Stimulated activated CD4-positive, alpha-beta T cell treated with anti-CD3 and anti-CD28 coated beads, Interleukin-2, amount 100 ng/mL, for 4 hours (primary cell): ENCODE measurements around the gene CYP2A7.
"Not testable (repeated sequence)": the region's sequence is repeated elsewhere in the genome, so short reads cannot be mapped to it uniquely, and the experiment has no call there.

Source experiments
- DNase-seq: peaks from one replicate; pipeline ENCODE4 v3.0.0-alpha.2; 2020; ENCODE audit warnings: low read depth

CYP2A7 gene, protein sequence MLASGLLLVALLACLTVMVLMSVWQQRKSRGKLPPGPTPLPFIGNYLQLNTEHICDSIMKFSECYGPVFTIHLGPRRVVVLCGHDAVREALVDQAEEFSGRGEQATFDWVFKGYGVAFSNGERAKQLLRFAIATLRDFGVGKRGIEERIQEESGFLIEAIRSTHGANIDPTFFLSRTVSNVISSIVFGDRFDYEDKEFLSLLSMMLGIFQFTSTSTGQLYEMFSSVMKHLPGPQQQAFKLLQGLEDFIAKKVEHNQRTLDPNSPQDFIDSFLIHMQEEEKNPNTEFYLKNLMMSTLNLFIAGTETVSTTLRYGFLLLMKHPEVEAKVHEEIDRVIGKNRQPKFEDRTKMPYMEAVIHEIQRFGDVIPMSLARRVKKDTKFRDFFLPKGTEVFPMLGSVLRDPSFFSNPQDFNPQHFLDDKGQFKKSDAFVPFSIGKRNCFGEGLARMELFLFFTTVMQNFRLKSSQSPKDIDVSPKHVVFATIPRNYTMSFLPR

DNA sequence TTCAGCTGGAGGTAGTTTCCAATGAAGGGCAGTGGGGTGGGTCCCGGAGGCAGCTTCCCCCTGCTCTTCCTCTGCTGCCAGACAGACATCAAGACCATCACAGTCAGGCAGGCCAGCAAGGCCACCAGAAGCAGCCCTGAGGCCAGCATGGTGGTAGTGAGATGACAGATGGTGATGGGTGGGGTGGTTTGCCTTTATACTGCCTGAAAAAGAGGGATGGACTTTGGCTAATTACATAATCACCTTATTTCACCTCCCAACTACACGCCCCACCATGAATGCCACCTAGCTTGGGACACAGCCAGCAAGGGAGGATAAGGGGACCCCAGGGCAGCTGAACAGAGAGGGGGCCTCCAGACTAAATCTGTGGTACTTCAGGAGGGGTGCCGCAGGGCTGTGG is at the start of gene CYP2A7:
CYP2A7 (minus strand) TSS at position 170 of the 400 bp plus-strand sequence; CDS start at position 149, 21 bp downstream.
- not testable (repeated sequence) for DNase-seq

DNA sequence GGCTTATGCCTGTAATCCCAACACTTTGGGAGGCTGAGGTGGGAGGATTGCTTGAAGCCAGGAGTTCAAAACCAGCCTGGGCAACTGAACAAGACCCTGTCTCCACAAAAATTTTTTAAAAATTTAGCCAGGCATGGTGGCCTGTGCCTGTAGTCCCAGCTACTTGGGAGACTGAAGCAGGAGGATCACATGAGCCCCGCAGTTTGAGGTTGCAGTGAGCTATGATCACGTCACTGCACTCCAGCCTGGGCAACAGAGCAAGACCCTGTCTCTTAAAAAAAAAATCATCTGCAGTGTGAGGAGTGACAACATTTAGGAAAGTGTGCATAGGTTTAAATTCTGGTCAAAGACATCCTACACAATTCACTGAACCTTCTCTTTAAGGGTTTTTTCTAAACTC is 48.8 kb upstream of the CYP2A7 start:
- DNase-seq: not testable (repeated sequence)

DNA sequence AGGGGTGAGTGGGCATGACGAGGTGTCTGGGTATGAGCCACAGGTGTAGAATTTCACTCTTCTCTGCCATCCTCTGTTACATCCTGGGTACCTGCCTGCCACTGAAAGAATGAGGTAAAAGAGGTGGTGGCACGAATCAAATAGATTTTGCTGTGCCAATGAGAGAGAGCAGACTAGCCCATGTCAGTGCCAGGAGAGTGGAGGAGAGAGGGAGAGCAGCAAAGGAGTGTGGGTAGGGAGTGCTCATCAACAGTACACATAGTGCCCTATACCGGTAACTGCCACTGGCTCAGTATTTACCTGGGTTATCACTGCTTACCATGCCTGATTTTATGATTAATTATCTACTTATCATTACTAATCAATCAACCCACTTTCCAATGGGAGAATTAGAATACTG is 47.9 kb upstream of the CYP2A7 start:
- DNase-seq: not testable (repeated sequence)

DNA sequence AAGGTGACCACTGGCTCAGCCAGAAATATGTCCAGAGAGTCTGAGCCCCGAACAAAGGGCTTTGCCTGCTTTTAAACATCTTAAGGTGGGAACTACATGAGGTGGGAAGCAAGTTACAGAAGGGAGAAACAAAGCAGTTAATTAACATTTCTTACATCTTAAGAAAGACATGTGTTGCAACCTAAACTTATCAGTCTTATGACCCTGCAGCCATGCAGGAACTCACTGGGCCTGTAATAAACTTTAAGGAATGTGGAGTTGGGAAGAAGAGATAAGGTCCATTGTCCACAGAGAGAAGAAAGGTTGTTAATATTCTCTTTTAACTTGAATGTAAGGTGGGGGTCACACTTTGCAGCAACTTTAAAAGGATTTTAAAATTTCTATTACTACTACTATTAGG is 46.8 kb upstream of the CYP2A7 start:
- DNase-seq: no peak

DNA sequence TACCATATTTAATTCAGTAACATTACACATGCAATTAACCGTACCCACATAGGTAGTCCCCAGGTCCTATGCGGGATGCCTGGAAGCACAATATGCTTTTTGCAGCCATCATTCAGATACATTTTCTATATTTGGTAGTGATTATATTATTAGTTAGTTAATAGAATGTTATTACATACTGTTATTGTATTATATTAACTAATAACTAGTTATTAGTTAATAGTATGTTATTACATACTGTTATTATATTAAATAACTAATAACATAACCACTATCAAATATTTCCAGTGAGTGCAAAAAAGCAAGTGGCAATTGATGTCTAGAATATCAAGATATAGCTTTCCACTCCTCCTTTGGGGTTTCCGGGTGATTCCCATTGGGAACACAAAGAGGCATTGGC is 45.5 kb upstream of the CYP2A7 start:
- DNase-seq: no peak

DNA sequence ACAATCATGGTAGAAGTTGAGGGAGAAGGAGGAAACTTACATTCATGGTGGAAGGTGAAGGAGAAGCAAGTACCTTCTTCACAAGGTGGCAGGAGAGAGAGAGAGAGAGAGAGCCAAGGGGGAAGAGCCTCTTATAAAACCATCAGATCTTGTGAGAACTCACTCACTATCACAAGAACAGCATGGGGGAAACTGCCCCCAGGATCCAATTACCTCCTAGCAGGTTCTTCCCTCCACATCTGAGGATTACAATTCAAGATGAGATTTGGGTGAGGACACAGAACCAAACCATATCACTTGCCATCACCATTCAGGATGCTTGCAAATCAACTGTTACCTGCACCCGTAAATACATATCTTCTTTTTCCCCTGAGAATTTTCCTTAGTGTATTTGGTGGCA is 44.2 kb upstream of the CYP2A7 start:
- DNase-seq: not testable (repeated sequence)

DNA sequence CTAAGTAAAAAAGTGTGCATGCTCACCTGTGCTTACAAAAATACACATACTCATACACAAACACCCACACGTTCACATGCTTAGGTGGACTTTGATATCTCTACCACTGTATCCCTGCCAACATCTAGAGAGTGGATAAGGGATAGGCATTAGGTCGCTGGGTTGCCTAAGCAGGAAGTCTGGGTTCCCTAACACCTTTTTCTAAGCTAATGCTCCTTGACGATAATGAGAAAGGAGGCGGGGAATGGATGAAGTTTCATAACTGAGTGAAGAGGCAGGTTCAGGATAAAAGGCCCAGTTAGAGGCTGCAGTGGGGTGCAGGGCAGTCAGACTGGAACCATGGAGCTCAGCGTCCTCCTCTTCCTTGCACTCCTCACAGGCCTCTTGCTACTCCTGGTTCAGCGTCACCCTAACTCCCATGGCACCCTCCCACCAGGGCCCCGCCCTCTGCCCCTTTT is 41.9 kb upstream of the CYP2A7 start:
- no peak for DNase-seq

DNA sequence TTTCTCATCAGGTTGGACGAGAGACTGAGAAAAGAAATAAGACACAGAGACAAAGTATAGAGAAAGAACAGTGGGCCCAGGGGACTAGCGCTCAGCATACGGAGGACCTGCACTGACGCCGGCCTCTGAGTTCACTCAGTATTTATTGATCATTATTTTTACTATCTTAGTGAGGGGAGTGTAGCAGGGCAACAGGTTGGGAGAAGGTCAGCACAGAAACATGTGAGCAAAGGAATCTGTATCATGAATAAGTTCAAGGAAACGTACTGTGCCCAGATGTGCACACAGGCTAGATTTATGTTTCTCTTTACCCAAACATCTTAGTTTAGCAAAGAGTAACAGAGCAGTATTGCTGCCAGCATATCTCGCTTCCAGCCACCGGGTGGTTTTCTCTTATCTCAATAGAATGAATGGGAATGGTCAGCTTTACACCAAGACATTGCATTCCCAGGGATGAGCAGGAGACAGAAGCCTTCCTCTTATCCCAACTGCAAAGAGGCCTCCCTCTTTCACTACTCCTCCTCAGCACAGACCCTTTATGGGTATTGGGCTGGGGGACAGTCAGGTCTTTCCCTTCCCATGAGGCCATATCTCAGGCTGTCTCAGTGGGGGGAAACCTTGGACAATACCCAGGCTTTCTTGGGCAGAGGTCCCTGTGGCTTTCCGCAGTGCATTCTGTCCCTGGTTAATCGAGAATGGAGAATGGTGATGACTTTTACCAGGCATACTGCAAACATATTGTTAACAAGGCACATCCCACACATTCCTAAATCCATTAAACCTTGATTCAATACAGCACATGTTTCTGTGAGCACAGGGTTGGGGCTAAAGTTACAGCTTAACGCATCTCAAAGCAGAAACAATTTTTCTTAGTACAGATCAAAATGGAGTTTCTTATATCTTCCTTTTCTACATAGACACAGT is 40.5 kb upstream of the CYP2A7 start:
- DNase-seq: not testable (repeated sequence)

DNA sequence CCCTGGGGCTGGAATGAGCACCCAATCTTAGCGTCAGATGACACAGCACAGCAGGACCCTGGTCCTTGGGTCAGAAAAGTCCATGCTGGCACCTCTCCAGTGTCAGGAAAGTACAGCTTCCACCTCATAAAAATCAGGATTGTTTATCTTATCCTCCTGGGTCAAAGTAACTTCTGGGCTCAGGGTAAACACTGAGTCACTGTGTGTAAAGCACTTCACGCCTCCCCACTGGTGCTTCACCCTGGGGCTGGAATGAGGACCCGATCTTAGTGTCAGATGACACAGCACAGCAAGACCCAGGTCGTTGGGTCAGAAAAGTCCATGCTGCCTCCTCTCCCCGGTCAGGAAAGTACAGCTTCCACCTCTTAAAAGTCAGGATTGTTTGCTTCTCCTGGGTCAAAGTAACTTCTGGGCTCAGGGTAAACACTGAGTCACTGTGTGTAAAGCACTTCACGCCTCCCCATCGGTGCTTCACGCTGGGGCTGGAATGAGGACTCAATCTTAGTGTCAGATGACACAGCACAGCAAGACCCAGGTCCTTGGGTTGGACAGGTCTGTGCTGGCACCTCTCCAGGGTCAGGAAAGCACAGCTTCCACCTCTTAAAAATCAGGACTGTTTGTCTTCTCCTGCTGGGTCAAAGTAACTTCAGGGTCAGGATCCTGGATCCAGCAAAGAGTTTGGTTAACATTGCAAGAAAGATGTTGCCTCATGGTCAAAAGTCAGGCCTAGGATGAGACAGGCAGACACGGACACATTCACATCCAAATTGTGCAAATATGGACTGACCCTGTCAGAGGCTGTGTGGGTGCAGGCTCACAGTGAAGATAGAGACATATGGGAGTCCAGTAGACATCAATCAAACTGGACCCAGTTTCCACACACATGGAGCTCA is 39.2 kb upstream of the CYP2A7 start:
- no peak for DNase-seq

DNA sequence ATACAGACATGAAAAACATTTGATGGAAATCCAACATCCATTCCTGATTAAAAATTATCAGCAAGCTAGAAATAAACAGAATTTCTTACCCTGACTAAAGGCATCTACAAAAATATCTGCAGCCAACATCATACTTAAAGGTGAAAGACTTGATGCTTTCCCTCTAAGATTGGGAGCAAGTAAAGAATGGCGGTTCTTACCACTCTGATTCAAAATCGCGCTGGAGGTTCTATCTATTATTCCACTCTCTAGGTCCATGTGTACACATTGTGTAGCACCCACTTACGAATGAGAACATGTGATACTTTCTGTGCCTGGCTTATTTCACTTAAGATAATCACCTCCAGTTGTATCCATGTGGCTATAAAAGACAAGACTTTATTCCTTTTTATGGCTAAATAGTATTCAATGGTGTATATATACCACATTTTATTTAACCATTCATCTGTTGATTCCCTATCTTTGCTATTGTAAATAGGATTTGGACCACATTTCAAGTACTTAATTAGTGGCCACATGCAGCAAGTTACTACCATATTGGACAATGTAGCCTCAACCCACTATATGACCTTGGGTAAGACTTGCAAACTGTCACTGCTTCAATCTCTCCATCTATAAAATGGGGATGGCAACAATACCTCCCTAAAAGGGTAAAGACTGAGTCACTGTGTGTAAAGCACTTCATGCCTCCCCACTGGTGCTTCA is 38.4 kb upstream of the CYP2A7 start:
- DNase-seq: no peak

DNA sequence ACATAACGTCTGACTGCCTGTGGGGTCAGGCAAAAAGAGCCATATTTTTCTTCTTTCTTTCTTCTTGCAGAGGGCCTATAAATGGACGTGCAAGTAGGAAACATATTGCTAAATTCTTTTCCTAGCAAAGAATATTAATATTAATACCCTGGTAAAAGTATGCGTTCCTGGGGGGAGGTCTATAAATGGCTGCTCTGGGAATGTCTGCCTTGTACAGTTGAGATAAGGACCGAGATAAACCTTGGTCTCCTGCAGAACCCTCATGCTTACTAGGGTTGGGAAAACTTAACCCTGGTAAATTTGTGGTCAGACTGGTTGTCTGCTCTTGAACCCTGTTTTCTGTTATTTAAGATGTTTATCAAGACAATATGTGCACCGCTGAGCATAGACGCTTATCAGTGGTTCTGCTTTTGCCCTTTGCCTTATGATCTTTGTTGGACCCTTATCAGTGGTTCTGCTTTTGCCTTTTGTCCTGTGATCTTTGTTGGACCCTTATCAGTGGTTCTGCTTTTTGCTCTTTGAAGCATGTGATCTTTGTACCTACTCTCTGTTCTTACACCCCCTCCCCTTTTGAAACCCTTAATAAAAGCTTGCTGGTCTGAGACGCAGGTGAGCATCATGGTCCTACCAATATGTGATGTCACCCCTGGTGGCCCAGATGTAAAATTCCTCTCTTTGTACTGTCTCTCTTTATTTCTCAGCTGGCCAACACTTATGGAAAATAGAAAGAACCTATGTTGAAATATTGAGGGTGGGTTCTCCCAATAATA is 37.7 kb upstream of the CYP2A7 start:
- DNase-seq: not testable (repeated sequence)

DNA sequence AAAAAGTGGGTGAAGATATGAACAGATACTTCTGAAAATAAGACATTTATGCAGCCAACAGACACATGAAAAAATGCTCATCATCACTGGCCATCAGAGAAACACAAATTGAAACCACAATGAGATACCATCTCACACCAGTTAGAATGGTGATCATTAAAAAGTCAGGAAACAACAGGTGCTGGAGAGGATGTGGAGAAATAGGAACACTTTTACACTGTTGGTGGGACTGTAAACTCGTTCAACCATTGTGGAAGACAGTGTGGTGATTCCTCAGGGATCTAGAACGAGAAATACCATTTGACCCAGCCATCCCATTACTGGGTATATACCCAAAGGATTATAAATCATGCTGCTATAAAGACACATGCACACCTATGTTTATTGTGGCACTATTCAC is 36.3 kb upstream of the CYP2A7 start:
- not testable (repeated sequence) for DNase-seq

DNA sequence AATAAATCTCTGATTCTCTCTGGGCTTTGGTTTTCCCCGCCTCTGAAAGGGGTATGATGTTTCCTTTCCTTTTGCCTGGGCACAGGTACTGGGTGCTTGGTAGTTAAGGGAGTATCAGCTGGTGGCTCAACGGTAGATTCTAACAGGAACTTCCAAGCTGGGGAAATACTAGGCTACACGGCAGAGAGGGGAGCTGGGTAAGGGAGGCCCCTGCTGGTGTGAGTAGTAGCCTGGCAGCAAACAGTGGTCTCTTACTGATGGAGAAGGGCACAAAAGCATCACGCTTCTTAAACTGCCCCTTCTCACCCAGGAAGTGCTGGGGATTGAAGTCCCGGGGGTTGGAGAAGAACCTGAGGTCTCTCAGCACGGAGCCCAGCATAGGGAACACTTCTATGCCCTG is 26.9 kb upstream of the CYP2A7 start:
- peak; percentile 41 for DNase-seq

DNA sequence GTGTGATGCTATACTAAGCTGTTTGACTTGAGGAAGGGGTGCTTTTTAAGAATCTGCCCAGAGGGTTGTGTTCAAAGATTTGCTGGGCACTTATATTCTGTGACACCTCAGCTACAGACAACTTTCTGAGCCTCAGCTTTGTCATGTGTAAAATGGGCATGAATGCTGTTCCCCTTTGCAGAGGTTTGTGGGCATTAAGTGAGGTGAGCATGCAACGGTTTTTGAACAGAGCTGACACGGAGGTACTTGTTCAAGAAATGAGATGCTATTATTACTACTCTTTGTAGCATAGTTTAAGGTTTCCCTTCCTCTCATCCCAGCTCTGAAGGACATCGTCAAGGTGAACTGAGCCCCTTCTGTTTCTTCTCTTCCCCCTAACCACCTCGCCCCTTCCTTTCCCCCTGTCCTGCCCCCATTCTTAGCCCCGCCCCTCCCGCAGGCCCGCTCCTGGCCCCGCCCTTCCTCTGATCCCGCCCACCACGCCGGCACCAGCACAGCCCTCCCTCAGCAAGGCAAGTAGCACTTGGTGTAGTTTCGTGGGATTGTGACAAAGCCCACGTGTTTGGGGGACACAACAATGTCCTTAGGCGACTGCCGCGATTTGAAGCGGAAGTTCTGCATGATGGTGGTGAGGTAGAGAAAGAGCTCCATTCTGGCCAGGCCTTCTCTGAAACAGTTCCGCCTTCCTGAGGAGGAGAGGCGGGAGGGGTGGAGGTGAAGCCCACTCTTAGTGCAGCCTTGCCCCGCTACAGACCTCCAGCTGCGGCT is 26.1 kb upstream of the CYP2A7 start:
- DNase-seq: peak; percentile 66

DNA sequence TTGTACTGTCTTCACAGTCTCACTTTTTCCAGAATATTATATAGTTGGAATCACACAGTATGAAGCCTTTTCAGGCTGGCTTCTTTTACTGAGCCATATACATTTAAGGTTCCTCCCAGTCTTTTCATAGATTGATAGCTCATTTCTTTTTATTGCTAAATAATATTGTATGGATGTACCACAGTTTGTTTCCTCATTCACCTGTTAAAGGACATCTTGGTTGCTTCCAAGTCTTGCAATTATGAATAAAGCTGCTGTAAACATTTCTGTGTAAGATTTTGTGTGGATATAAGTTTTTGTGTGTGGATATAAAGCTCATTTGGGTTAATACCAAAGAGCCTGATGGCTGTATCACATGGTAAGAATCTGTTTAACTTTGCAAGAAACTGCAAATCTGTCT is 24.5 kb upstream of the CYP2A7 start:
- no peak for DNase-seq

DNA sequence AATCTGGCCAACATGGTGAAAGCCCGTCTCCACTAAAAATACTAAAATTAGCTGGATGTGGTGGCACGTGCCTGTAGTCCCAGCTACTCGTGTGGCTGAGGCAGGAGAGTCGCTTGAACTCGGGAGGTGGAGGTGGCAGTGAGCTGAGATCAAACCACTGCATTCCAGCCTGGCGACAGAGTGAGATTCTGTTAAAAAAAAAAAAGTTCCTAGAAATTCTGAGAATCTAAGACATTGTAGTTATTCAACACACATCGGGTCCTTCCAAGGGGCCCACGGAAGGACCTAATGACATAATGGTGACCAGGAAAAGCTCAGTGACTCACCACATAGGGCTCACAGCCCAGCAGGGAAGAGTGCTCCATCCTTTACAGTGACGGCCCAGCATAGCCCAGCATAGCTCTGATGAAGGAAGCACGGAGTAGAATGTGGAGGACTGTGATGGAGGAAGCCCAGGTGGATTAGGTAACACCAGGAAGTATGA is 22.7 kb upstream of the CYP2A7 start:
- not testable (repeated sequence) for DNase-seq

DNA sequence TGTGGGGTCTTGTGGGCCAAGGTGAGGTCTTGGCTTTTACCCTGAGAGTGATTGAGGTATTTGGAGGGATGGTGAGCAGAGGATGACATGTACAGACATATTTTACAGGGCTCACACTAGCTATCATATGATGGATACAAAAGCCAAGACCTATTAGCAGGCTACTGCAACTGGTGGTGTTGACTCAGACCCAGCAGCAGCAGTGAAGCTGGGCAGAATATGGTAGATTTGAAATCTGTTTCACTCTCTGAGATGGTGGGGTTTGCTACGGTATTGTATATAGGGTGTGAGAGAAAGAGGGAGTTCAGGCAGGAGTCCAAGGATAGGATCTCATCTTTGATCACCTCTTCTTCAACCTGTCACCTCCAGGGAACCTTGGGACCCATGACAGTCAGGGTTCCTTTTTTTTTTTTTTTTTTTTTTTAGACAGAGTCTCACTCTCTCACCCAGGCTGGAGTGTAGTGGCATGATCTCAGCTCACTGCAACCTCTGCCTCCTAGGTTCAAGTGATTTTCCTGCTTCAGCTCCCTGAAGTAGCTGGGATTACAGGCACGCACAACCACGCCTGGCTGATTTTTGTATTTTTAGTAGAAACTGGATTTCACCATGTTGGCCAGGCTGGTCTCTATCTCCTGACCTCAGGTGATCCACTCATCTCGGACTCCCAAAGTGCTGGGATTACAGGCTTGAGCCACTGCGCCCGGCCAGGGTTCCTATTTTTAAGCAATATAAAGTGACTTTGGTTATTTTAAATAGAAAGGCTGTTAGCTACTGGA is 20.1 kb upstream of the CYP2A7 start:
- not testable (repeated sequence) for DNase-seq

DNA sequence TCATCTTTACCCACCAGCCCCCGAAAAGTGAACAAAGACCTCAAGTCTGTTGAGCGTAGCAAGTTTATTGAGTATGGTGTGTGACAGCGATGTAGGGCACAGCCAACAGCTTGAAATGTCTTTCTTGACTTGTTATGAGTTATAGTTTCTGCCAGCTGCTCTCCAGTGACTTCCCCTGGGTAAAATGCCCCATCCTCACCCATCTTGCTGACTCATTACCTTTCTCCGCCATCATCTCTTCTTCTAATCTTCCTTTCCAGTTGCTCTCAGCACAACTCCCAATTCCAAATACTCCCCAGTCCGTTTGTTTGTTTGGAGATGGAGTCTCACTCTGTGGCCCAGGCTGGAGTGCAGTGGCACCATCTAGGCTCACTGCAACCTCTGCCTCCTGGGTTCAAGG is 18.5 kb upstream of the CYP2A7 start:
- DNase-seq: not testable (repeated sequence)
